Measurements from ENCODE around the gene TBKBP1. TPM values are rescaled to one million over a fixed set of nuclear protein-coding genes. Genes with fewer than 3 reads are reported as not detected.

Gene TBKBP1, protein sequence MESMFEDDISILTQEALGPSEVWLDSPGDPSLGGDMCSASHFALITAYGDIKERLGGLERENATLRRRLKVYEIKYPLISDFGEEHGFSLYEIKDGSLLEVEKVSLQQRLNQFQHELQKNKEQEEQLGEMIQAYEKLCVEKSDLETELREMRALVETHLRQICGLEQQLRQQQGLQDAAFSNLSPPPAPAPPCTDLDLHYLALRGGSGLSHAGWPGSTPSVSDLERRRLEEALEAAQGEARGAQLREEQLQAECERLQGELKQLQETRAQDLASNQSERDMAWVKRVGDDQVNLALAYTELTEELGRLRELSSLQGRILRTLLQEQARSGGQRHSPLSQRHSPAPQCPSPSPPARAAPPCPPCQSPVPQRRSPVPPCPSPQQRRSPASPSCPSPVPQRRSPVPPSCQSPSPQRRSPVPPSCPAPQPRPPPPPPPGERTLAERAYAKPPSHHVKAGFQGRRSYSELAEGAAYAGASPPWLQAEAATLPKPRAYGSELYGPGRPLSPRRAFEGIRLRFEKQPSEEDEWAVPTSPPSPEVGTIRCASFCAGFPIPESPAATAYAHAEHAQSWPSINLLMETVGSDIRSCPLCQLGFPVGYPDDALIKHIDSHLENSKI
- total RNA-seq (2012; rRNA removed), result 3.4 and 3.6 TPM in 2 replicates
- 7.6 and 8.5 TPM in 2 replicates for polyA plus RNA-seq (2012; rRNA removed)
- 2.7 and 7.8 TPM in 2 replicates for polyA plus RNA-seq (2012; cell fraction: cytosol; rRNA removed)
- 52.0 and 59.7 TPM in 2 replicates for polyA plus RNA-seq (2012; cell fraction: nucleus; rRNA removed; ENCODE audit: low replicate concordance)
- Bru-seq, nascent RNA, result percentile 53 among the genes with signal in this experiment
- BruChase-seq, experiment 1, labeled RNA remaining after a 6-hour chase, result percentile 59 among the genes with signal in this experiment
- BruChase-seq, experiment 2, labeled RNA remaining after a 2-hour chase, result percentile 60 among the genes with signal in this experiment
- long read RNA-seq, partial matches to known transcripts, result 5 of 5 reads
- long read RNA-seq, other reads (novel, unspliced or antisense), result 0 of 5 reads

DNA sequence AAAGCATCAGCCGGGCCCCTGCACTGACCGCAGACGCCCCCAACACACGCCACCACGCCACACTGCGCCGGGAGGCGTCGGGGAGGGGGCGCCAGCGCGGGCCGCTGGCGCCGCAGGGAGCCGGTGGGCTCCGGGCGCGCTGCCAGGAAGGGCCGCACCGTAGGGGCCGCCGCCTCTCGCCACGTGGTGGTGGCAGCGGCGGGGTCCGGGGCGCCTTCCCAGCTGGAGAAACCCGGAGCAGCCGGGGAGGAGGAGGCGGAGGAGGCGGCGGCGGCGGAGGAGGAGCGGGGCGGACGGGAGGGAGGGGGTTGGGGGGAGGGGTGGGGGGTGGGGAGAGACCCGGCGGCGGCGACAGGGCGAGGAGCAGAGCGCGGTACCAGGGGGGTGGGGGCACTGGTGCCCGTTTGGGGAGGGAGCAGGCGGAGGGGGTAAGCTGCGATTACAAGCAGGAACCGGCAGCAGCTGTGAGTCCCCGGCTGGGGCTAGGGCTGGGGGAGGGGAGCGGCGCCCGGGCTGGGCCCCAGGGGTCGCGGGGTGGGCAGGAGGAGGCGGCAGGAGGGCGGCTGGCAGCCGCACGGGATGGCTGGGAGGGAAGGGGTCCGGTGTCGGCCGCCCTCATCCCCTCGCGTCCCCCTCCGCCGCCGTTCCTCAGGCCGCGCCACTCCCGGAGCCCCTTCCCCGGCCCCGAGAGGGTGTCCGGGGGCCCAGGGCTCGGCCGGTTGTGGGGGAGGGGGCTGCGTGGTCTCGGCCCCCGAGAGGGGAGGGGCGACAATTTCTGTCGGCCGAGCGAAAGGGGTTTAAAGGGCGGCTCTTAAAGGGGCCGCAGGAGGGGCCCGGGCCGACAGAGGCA is at the start of gene TBKBP1:
Gene TBKBP1 (plus strand): TSS at position 431 of the 850 bp plus-strand sequence. CDS start 1,952 bp downstream, outside the sequence.
- peak within 1 kb of the TSS; percentile 97 for H4K8ac ChIP-seq (ENCODE audit: low read depth in 2 of 2, low read length in 2 of 2)
- peak within 1 kb of the TSS; percentile 27; the same call in 1 of the 2 replicates for H4K5ac ChIP-seq (ENCODE audit: low read depth, low read length)
- TF ChIP-seq RFX5 (IDR thresholded peaks at IDR 0.05; ENCODE audit: low read depth, low read length) (no peak), SMC3 (IDR thresholded peaks at IDR 0.05; ENCODE audit: low read depth, low read length) (no peak), MXI1 (IDR thresholded peaks at IDR 0.05; ENCODE audit: borderline replicate concordance, low read depth, low read length) (peak; percentile 55; the same call in 1 of the 2 replicates)
- H3K14ac ChIP-seq (replicated peaks; ENCODE audit: low read depth, low read length), result peak within 1 kb of the TSS; percentile 85
- H3K27ac ChIP-seq (ENCODE audit: insufficient read depth, low read length), result peak within 1 kb of the TSS; percentile 69
- H3K4ac ChIP-seq (ENCODE audit: low read depth, low read length), result peak within 1 kb of the TSS; percentile 92
- H2BK20ac ChIP-seq (ENCODE audit: low read depth, low read length), result no peak within 1 kb of the TSS
- ChIA-PET CTCF (no interaction called here), POLR2A (ENCODE audit: unreplicated experiment) (no interaction called here)
- dilution Hi-C loops (cut with HindIII; ENCODE audit: low sequenced_read_pairs, unreplicated experiment), result no loop called here
- no peaks in the 10 kb centered on the region for H3K9me3 ChIP-seq (ENCODE audit: control insufficient read depth, insufficient read depth, low read length)
- H2AK5ac ChIP-seq (ENCODE audit: low read depth, low read length), result peak within 1 kb of the TSS; percentile 80
- no peak within 1 kb of the TSS for H2BK120ac ChIP-seq (ENCODE audit: low read depth, low read length)
- H3K9ac ChIP-seq (ENCODE audit: low read depth, low read length), result peak within 1 kb of the TSS; percentile 71
- no TSS peak for BruUV-seq (replicated peaks)
- H3K79me1 ChIP-seq (ENCODE audit: low read depth in 1 of 2, low read length in 2 of 2), result peaks cover 5 to 10% of the 10 kb centered on the region in 2 experiments; a peak in 2 of 4 replicates
- no peaks in the 10 kb centered on the region; the same call in 1 of the 2 replicates for H3K27me3 ChIP-seq (ENCODE audit: control insufficient read depth, insufficient read depth, low read length)
- H3K4me3 ChIP-seq (ENCODE audit: insufficient read depth, low read depth, low read length), result peak within 1 kb of the TSS; percentile 85
- peaks cover 11% of the 10 kb centered on the region for H3K4me1 ChIP-seq (ENCODE audit: control insufficient read depth, insufficient read depth, low read length)
- peak within 1 kb of the TSS; percentile 83 for H3K4me2 ChIP-seq (ENCODE audit: low read depth, low read length)
- ATAC-seq (ENCODE audit: low read depth) (peak; percentile 64), DNase-seq (peak; percentile 38)
- no peak within 1 kb of the TSS; the same call in 2 of the 3 replicates for H2BK15ac ChIP-seq (ENCODE audit: low read depth, low read length)
- H3K36me3 ChIP-seq (ENCODE audit: control insufficient read depth, insufficient read depth, low read length), result peaks cover 9% of the 10 kb centered on the region; the same call in 1 of the 2 replicates
- intact Hi-C loops (cut with micrococcal nuclease), result no loop called here
- peak within 1 kb of the TSS; percentile 95 for H3K23ac ChIP-seq (ENCODE audit: low read depth, low read length)
- 0 out of 2 replicates have a peak, but pooled peaks cover 3% of the 10 kb centered on the region for H3K9me1 ChIP-seq (ENCODE audit: insufficient read depth, low read length)
- H4K20me1 ChIP-seq (ENCODE audit: insufficient read depth, low read length), result peaks cover 10% of the 10 kb centered on the region; the same call in 1 of the 2 replicates
- in situ Hi-C loops (cut with MboI; ENCODE audit: low sequenced_read_pairs), result no loop called here
- H2BK5ac ChIP-seq (ENCODE audit: low read depth, low read length, poor library complexity, severe bottlenecking), result peak within 1 kb of the TSS; percentile 79
- peak within 1 kb of the TSS; percentile 50; the same call in 1 of the 2 replicates for H3K18ac ChIP-seq (ENCODE audit: low read depth, low read length)
- H2AK9ac ChIP-seq (replicated peaks; ENCODE audit: low read depth, low read length, poor library complexity), result peak within 1 kb of the TSS; percentile 87
- H2AFZ ChIP-seq (replicated peaks; ENCODE audit: low read length, poor library complexity), result peak within 1 kb of the TSS; percentile 95
- WGBS, 2 experiments (ENCODE audit: extremely low coverage in 2 of 2, insufficient read length in 1 of 2), result 0% methylated on average over 8 of the region's 87 CpGs; no CpG with 5 or more reads in 1 of the 2 experiments
- H3K56ac ChIP-seq (ENCODE audit: extremely low read depth, insufficient read depth, low read length), result no peak within 1 kb of the TSS
- peak within 1 kb of the TSS; percentile 50 for H4K91ac ChIP-seq (ENCODE audit: insufficient read depth, low read depth, low read length)

All from IMR-90 (cell line).